HepG2 (cell line): ENCODE data around the gene PPP4C. TPM values are rescaled to one million over a fixed set of nuclear protein-coding genes. Genes with fewer than 3 reads are reported as not detected.

Source experiments
- DNMT3B ChIP-seq: conservative IDR thresholded peaks from 2 replicates; pipeline ENCODE4 v1.6.1; 2016; ENCODE audit warnings: missing biosample characterization, control low read depth
- ERF ChIP-seq: IDR thresholded peaks from 2 replicates; pipeline ENCODE4 v1.6.1; 2018; ENCODE audit warnings: missing biosample characterization, missing genetic modification reagents
- FOXC1 ChIP-seq: sonication (generic); formaldehyde crosslinking; IDR thresholded peaks from 2 replicates; pipeline ENCODE4 v1.8.0; 2022; ENCODE audit warnings: mild to moderate bottlenecking, missing genetic modification reagents, borderline replicate concordance
- HIVEP1 ChIP-seq: sonication (generic); formaldehyde crosslinking; IDR thresholded peaks from 2 replicates; pipeline ENCODE4 v1.4.0; 2020; ENCODE audit warnings: mild to moderate bottlenecking, missing genetic modification reagents
- HMGA1 ChIP-seq: sonication (generic); formaldehyde crosslinking; conservative IDR thresholded peaks from 2 replicates; pipeline ENCODE4 v1.4.0; 2020; ENCODE audit warnings: missing genetic modification reagents
- JUN ChIP-seq: sonication (generic); formaldehyde crosslinking; IDR thresholded peaks from 2 replicates; pipeline ENCODE4 v1.4.0; 2020; ENCODE audit warnings: mild to moderate bottlenecking, missing genetic modification reagents
- KLF15 ChIP-seq: sonication (generic); formaldehyde crosslinking; IDR thresholded peaks from 2 replicates; pipeline ENCODE4 v1.8.1; 2023; ENCODE audit warnings: borderline replicate concordance, mild to moderate bottlenecking, inconsistent platforms, missing genetic modification reagents, mixed read lengths
- KLF16 ChIP-seq, 2 experiments: sonication (generic) in 1 of 2; formaldehyde crosslinking in 1 of 2; IDR thresholded peaks; 2 replicates each; pipeline versions ENCODE4 v1.6.1 to v1.8.0; 2016 to 2023; ENCODE audit warnings: missing genetic modification reagents in 2 of 2, missing compliant biosample characterization in 1 of 2
- KLF9 ChIP-seq: IDR thresholded peaks from 2 replicates; pipeline ENCODE4 v1.6.1; 2016; ENCODE audit warnings: low read depth
- MXI1 ChIP-seq: IDR thresholded peaks from 3 replicates; pipeline ENCODE4 v1.6.1; 2012; ENCODE audit warnings: low read depth, low read length, inconsistent platforms, borderline replicate concordance
- NFATC3 ChIP-seq: sonication (generic); formaldehyde crosslinking; IDR thresholded peaks from 2 replicates; pipeline ENCODE4 v1.5.1; 2020; ENCODE audit warnings: mild to moderate bottlenecking, missing genetic modification reagents
- ONECUT2 ChIP-seq: sonication (generic); formaldehyde crosslinking; IDR thresholded peaks from 2 replicates; pipeline ENCODE4 v1.4.0; 2020; ENCODE audit warnings: missing genetic modification reagents
- RFXANK ChIP-seq: IDR thresholded peaks from 2 replicates; pipeline ENCODE4 v1.6.1; 2016
- SP2 ChIP-seq: sonication (generic); formaldehyde crosslinking; IDR thresholded peaks from 2 replicates; pipeline ENCODE4 v1.5.1; 2020; ENCODE audit warnings: mild to moderate bottlenecking, missing genetic modification reagents
- ZNF282 ChIP-seq: fragments of 450-650 bp; IDR thresholded peaks from 2 replicates; pipeline ENCODE4 v1.6.1; 2018; ENCODE audit not compliant: partially characterized antibody
- ZNF558 ChIP-seq: sonication (generic); formaldehyde crosslinking; IDR thresholded peaks from 2 replicates; pipeline ENCODE4 v1.9.0; 2022; ENCODE audit warnings: mild to moderate bottlenecking, missing genetic modification reagents, borderline replicate concordance
- polyA plus RNA-seq, 8 experiments: library from polyadenylated mRNA; depleted of rRNA in 3 of 8; stranded (reverse) in 7 of 8; unstranded in 1 of 8; fragments of >200 nt; fragmentation: Illumina TruSeq in 4 of 8; extraction: Trizol in 4 of 8; gene quantifications; 2 replicates each; pipeline versions ENCODE4 v1.2.1 to v1.2.3, GENCODE V29; 2011 to 2016; ENCODE audit warnings: low read depth in 4 of 8, missing spikeins in 1 of 8, mixed read lengths in 1 of 8; ENCODE audit not compliant: insufficient read depth in 1 of 8
- total RNA-seq, 5 experiments: library from RNA; depleted of rRNA; stranded (reverse); fragments of >200 nt; fragmentation: Illumina TruSeq; extraction: Trizol; gene quantifications; 2 replicates each; pipeline ENCODE4 v1.2.3, GENCODE V29; 2016; ENCODE audit warnings: low read depth in 1 of 5
- TF ChIP-seq, protein P1 (sequence below), 2 experiments: sonication (generic) in 1 of 2; formaldehyde crosslinking in 1 of 2; IDR thresholded peaks; 2 replicates each; pipeline versions ENCODE4 v1.4.0 to v1.6.1; 2018 to 2020; ENCODE audit warnings: missing genetic modification reagents in 2 of 2, borderline replicate concordance in 1 of 2, low read depth in 1 of 2, mild to moderate bottlenecking in 1 of 2, missing biosample characterization in 1 of 2
- TF ChIP-seq, protein P2 (sequence below): IDR thresholded peaks from 2 replicates; pipeline ENCODE4 v1.6.1; 2016; ENCODE audit warnings: mild to moderate bottlenecking, missing biosample characterization, missing genetic modification reagents
- TF ChIP-seq, protein P3 (sequence below): IDR thresholded peaks from 2 replicates; pipeline ENCODE4 v1.6.1; 2016; ENCODE audit warnings: low read depth, borderline replicate concordance
- TF ChIP-seq, protein P4 (sequence below): sonication (generic); formaldehyde crosslinking; IDR thresholded peaks from 2 replicates; pipeline ENCODE4 v1.8.1; 2023; ENCODE audit warnings: mild to moderate bottlenecking, moderate library complexity, missing genetic modification reagents
- TF ChIP-seq, protein P5 (sequence below): sonication (generic); formaldehyde crosslinking; IDR thresholded peaks from 2 replicates; pipeline ENCODE4 v1.8.0; 2022; ENCODE audit warnings: mild to moderate bottlenecking, missing genetic modification reagents, moderate library complexity
- TF ChIP-seq, protein P6 (sequence below): sonication (generic); formaldehyde crosslinking; IDR thresholded peaks from 2 replicates; pipeline ENCODE4 v1.4.0; 2020; ENCODE audit warnings: missing genetic modification reagents; ENCODE audit errors: not compliant biosample characterization
- TF ChIP-seq, protein P7 (sequence below): sonication (generic); formaldehyde crosslinking; IDR thresholded peaks from 2 replicates; pipeline ENCODE4 v1.8.0; 2022; ENCODE audit warnings: mild to moderate bottlenecking, missing genetic modification reagents, borderline replicate concordance

PPP4C gene
- total and polyA plus RNA-seq, 2 of the 13 experiments (the other 11 are each of a cell fraction or from before 2014, with no cell fraction given), result 176 to 220 TPM

DNA sequence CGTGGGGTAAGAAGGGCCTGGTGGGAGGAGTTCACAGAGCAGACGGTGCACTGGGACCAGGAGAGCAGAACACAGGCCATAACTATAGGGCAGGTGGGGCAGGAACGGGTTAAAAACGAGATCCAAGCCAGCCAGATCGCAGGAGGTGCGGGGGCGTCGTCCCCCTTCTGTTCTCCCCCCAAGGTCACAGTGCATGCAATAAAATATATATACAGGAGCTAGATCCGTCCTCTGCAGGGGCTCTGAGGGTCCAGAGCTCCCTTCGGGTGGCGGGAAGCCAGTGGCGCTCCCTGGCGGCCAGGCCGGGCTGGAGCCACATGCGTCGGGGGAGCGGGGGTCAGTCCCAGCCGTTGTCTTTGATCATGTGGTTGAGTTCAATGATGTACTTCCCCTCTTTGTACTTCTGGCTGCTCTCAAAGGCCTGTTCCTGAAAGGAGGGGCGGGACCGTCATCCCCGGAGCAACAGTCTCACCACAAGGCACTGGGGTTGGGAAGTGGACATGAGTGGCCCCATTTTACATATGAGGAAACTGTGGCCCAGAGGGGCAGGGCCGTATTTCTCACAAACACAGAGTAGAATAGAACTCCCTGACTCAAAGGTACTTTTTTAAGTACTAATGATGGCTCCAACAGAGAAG is 16.7 kb downstream of the PPP4C start (continued):
- TF ChIP-seq, protein P1, sequence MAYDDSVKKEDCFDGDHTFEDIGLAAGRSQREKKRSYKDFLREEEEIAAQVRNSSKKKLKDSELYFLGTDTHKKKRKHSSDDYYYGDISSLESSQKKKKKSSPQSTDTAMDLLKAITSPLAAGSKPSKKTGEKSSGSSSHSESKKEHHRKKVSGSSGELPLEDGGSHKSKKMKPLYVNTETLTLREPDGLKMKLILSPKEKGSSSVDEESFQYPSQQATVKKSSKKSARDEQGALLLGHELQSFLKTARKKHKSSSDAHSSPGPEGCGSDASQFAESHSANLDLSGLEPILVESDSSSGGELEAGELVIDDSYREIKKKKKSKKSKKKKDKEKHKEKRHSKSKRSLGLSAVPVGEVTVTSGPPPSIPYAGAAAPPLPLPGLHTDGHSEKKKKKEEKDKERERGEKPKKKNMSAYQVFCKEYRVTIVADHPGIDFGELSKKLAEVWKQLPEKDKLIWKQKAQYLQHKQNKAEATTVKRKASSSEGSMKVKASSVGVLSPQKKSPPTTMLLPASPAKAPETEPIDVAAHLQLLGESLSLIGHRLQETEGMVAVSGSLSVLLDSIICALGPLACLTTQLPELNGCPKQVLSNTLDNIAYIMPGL (CRISPR knock-in tag; IDR thresholded peaks at IDR 0.05; ENCODE audit: borderline replicate concordance in 1 of 2, low read depth in 1 of 2), result peak; percentile 80 to 95
- TF ChIP-seq, protein P2, sequence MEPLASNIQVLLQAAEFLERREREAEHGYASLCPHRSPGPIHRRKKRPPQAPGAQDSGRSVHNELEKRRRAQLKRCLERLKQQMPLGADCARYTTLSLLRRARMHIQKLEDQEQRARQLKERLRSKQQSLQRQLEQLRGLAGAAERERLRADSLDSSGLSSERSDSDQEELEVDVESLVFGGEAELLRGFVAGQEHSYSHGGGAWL (CRISPR knock-in tag), result no peak; the same call in 1 of the 2 replicates
- TF ChIP-seq, protein P3, sequence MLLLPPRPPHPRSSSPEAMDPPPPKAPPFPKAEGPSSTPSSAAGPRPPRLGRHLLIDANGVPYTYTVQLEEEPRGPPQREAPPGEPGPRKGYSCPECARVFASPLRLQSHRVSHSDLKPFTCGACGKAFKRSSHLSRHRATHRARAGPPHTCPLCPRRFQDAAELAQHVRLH (CRISPR knock-in tag), result peak; percentile 79; the same call in 1 of the 2 replicates
- peak; percentile 96 for TF ChIP-seq ZNF558 (CRISPR knock-in tag)
- TF ChIP-seq ERF, result peak; percentile 61; the same call in 1 of the 2 replicates
- peak; percentile 58; the same call in 1 of the 2 replicates for TF ChIP-seq JUN (CRISPR knock-in tag)
- peak in 1 of 2 experiments; percentile 56; a peak in 2 of 4 replicates for TF ChIP-seq KLF16 (CRISPR knock-in tag; IDR thresholded peaks at IDR 0.05)
- TF ChIP-seq FOXC1 (CRISPR knock-in tag), result no peak; the same call in 1 of the 2 replicates
- TF ChIP-seq, protein P4, sequence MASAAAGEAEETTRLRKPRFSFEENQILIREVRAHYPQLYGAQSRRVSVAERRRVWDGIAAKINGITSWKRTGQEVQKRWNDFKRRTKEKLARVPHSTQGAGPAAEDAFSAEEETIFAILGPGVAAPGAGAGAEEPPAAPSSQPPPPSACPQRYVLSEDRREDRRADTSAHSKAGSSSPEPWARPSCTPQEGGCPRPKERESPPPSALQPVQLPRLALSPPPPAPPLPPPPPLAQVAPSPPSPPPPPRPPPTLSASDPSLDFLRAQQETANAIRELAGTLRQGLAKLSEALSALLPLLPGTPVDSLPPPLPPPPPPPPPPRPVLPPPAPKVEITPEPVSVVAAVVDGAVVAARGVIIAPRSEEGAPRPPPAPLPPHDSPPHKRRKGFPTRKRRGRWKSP, result no peak
- no peak for TF ChIP-seq HMGA1
- TF ChIP-seq SP2 (CRISPR knock-in tag), result no peak; the same call in none of the 2 replicates
- 0 out of 2 replicates have a peak, but pooled peaks have one; percentile 31 for TF ChIP-seq KLF15
- 0 out of 2 replicates have a peak, but pooled peaks have one; percentile 41 for TF ChIP-seq KLF9
- peak; percentile 69; the same call in 1 of the 2 replicates for TF ChIP-seq HIVEP1 (CRISPR knock-in tag)
- TF ChIP-seq MXI1, result peak; percentile 94; the same call in 2 of the 3 replicates
- TF ChIP-seq, protein P5, sequence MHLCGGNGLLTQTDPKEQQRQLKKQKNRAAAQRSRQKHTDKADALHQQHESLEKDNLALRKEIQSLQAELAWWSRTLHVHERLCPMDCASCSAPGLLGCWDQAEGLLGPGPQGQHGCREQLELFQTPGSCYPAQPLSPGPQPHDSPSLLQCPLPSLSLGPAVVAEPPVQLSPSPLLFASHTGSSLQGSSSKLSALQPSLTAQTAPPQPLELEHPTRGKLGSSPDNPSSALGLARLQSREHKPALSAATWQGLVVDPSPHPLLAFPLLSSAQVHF (CRISPR knock-in tag), result no peak
- TF ChIP-seq, protein P6, sequence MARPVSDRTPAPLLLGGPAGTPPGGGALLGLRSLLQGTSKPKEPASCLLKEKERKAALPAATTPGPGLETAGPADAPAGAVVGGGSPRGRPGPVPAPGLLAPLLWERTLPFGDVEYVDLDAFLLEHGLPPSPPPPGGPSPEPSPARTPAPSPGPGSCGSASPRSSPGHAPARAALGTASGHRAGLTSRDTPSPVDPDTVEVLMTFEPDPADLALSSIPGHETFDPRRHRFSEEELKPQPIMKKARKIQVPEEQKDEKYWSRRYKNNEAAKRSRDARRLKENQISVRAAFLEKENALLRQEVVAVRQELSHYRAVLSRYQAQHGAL (CRISPR knock-in tag), result peak; percentile 41
- TF ChIP-seq ONECUT2, result no peak
- no peak for TF ChIP-seq DNMT3B (CRISPR knock-in tag)
- no peak for TF ChIP-seq NFATC3
- no peak for TF ChIP-seq RFXANK (CRISPR knock-in tag)
- TF ChIP-seq, protein P7, sequence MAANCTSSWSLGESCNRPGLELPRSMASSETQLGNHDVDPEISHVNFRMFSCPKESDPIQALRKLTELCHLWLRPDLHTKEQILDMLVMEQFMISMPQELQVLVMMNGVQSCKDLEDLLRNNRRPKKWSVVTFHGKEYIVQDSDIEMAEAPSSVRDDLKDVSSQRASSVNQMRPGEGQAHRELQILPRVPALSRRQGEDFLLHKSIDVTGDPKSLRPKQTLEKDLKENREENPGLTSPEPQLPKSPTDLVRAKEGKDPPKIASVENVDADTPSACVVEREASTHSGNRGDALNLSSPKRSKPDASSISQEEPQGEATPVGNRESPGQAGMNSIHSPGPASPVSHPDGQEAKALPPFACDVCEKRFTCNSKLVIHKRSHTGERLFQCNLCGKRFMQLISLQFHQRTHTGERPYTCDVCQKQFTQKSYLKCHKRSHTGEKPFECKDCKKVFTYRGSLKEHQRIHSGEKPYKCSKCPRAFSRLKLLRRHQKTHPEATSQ (CRISPR knock-in tag), result no peak
- TF ChIP-seq ZNF282, result no peak
